Brain microvascular endothelial cell (primary cell): ENCODE measurements around the gene ECEL1.
"Not testable (repeated sequence)": the region's sequence is repeated elsewhere in the genome, so short reads cannot be mapped to it uniquely, and the experiment has no call there.

ENCODE experiments used
- DNase-seq: peaks from one replicate; pipeline ENCODE4 v3.0.0-alpha.2; 2020
- H3K27ac ChIP-seq: fragments of 250-450 bp; sonication (Bioruptor Pico); 2 replicates; pipeline ENCODE4 v1.5.1; 2020; ENCODE audit warnings: mild to moderate bottlenecking, moderate library complexity
- H3K27me3 ChIP-seq: fragments of 250-450 bp; sonication (Bioruptor Pico); replicated peaks from 2 replicates; pipeline ENCODE4 v1.5.1; 2020; ENCODE audit warnings: mild to moderate bottlenecking
- H3K36me3 ChIP-seq: fragments of 250-450 bp; sonication (Bioruptor Pico); replicated peaks from 2 replicates; pipeline ENCODE4 v1.5.1; 2020; ENCODE audit warnings: mild to moderate bottlenecking
- H3K4me3 ChIP-seq: 2 replicates; pipeline ENCODE4 v1.5.1; 2011; ENCODE audit warnings: low read depth, mild to moderate bottlenecking, control low read depth, low read length, moderate library complexity
- CTCF ChIP-seq: IDR thresholded peaks from 2 replicates; pipeline ENCODE4 v1.5.1; 2011; ENCODE audit warnings: low read depth, mild to moderate bottlenecking, moderate library complexity, low read length, control low read depth, inconsistent platforms; ENCODE audit errors: missing control alignments
- in situ Hi-C: cut with HindIII; loops from 2 replicates; pipeline ENCODE4 v1.10.0; 2017; ENCODE audit warnings: low sequenced_read_pairs, low pct_ligation_motif_present

Gene ECEL1

DNA sequence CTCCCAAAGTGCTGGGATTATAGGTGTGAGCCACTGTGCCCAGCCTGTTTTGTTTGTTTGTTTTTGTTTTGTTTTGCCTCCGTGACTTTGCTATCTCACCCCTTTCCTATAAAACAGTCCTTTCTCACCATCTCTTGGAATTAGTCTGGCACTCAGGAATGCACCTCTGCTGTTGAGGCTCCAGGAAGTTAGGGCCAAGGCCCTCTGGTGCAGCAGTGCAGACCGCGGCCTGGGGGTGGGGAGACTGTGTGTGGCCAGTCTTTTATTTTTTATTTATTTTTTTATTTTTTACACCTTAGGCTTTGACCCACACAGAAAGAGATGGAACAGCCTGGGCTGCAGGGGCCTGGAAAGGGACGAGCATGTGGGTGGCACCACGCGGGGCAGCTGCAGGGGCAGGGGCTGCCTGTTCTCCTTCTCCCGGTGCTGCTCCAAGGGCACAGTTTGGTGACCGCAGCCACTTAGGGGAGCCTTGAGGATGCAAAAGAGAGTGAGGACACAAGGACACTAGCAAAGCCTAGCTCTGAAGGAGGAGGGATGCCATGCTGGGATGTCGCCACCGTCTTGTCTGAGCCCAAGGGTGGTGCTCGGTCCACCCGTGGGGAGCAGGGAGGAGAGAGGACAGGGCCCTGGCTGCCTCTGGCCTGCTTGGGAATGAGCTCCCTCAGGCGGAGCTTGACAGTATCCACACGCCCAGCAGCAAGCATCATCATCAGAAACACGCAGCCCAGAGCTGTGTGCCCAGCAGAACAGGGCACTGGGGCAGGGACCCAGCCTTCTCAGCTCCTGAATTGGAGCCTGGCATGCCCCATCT is 51.0 kb downstream of the ECEL1 start:
- TF ChIP-seq CTCF: no peak
- no peak for DNase-seq
- no peaks in the 10 kb centered on the region for H3K36me3 ChIP-seq
- in situ Hi-C loops: no loop called here
- no peaks in the 10 kb centered on the region for H3K27me3 ChIP-seq
- no peak overlapping the region for H3K27ac ChIP-seq
- H3K4me3 ChIP-seq: no peak overlapping the region

DNA sequence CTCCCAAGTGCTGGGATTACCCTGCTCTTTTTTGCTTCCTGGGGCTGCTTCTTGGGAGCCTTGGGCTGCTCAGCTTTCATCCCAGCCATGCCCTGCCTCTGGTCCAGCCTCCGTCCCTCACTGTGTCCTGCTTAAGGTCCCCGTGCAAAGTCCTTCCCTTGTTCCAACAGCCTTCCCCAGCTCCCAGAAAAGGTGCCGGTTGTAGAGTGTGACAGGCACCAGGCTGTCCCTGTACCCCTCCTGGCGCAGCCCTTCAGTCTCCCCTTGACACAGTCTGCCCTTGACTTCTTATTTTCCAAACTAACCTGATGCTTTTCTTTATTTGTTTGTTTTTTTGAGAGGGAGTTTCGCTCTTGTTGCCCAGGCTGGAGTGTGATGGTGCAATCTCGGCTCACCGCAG is 51.8 kb downstream of the ECEL1 start:
- DNase-seq: no peak
- no peak for TF ChIP-seq CTCF
- no peak overlapping the region for H3K27ac ChIP-seq
- H3K4me3 ChIP-seq: no peak overlapping the region
- no peaks in the 10 kb centered on the region for H3K36me3 ChIP-seq
- no peaks in the 10 kb centered on the region for H3K27me3 ChIP-seq
- in situ Hi-C loops: no loop called here

- Histone ChIP-seq H3K27me3 (no peaks in the 10 kb centered on the region), H3K36me3 (no peaks in the 10 kb centered on the region), H3K27ac (no peak overlapping the region), H3K4me3 (no peak overlapping the region)
- in situ Hi-C loops: no loop called here
- no peak for DNase-seq
- no peak for TF ChIP-seq CTCF
Observed at GRCh38 chr2:232435375-232435648, 52.3 kb downstream of the ECEL1 start.

DNA sequence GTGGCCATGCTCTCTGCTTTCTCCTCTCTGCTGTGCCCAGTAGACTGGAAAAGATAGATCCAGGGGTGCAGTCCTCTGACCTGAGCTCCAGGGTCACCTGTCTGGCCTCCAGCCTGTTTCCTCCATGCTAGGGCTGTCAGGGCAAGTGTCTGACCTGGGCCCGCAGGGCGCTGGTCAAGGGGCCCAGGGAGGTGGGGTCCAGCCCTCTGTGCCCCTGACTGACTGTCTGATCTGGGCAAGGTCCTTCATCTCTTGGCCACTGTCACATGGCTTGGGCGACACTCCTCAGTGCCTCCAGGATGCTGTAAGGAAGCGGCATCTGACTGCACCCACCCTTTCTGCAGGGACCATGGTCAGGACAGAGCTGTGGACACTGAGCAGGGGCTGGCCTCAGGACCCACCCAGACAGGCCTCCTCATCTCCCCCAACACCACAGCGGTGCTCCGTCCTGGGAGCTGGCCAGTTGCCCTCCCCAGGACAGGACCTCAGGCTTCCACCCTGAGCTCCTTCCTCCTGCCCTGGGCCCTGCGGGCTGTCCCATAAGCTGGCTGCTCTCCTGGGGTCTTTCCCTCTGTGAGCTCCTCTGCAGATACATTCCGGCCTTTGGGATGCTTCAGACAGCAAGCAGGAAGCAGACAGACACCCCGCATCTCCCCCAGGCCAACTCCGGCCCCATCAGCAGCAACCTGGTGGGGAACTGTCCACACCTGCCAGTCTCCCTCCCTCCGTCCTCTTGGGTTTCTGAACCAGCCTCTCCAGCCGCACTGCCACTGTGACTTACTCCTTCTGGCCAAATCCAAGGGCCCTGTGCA is 52.9 kb downstream of the ECEL1 start:
- TF ChIP-seq CTCF: no peak
- in situ Hi-C loops: no loop called here
- DNase-seq: no peak
- Histone ChIP-seq H3K27ac (no peak overlapping the region), H3K4me3 (no peak overlapping the region), H3K36me3 (no peaks in the 10 kb centered on the region), H3K27me3 (no peaks in the 10 kb centered on the region)

DNA sequence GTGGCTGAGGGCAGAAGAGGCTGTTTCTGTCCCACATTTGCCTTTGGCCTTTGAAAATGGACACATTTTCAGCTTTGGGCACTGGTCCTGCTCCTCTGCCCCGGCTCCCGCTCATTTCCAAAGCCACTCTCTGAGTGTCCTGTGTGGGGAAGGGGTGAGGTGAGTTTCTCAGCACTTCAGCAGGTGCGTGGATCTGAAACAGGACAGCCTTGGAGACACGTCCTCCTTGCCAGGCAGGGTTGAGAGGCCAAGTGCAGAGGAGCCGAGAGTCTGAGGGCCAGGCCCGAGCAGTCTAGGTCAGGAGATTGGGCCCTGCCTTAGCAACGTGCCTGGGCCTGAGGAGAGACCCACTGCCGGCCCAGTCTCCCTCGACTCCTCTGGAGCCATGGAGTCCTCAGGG is 53.5 kb downstream of the ECEL1 start:
- no peak for TF ChIP-seq CTCF
- no peak overlapping the region for H3K27ac ChIP-seq
- in situ Hi-C loops: no loop called here
- H3K4me3 ChIP-seq: no peak overlapping the region
- no peak for DNase-seq
- no peaks in the 10 kb centered on the region for H3K27me3 ChIP-seq
- H3K36me3 ChIP-seq: no peaks in the 10 kb centered on the region

- DNase-seq, H3K36me3 ChIP-seq, H3K4me3 ChIP-seq, H3K27ac ChIP-seq, H3K27me3 ChIP-seq, in situ Hi-C loops: not testable (repeated sequence)
Observed at GRCh38 chr2:232433622-232434021, 54.0 kb downstream of the ECEL1 start.
